GM21576 (cell line): ENCODE results near the gene CAMK4.

Source experiments
- ATAC-seq: cut with Tn5 transposase; IDR thresholded peaks from one replicate; pipeline ENCODE4 v1.9.1; 2021; ENCODE audit warnings: mild to moderate bottlenecking, moderate library complexity; ENCODE audit not compliant: unreplicated experiment

The CAMK4 gene

GRCh38 chr5:111223787-111224560 is at the start of gene CAMK4:
CAMK4 (plus strand) TSS chr5:111224384; CDS start chr5:111224484, 100 bp downstream.
- peak; percentile 75 for ATAC-seq

GRCh38 chr5:111183064-111183463 is 41.1 kb upstream of the CAMK4 start:
- ATAC-seq, result no peak

GRCh38 chr5:111187079-111187478 is 37.1 kb upstream of the CAMK4 start:
- no peak for ATAC-seq

GRCh38 chr5:111194053-111194452 is 30.1 kb upstream of the CAMK4 start:
- ATAC-seq, result no peak

GRCh38 chr5:111194925-111195324 is 29.3 kb upstream of the CAMK4 start:
- no peak for ATAC-seq

GRCh38 chr5:111197523-111197922 is 26.7 kb upstream of the CAMK4 start:
- ATAC-seq, result no peak

- ATAC-seq, result no peak
Observed at GRCh38 chr5:111198281-111198966, 25.8 kb upstream of the CAMK4 start.

GRCh38 chr5:111200828-111201227 is 23.4 kb upstream of the CAMK4 start:
- ATAC-seq, result no peak

- ATAC-seq, result no peak
Observed at GRCh38 chr5:111201705-111202104, 22.5 kb upstream of the CAMK4 start.

GRCh38 chr5:111211341-111211740 is 12.8 kb upstream of the CAMK4 start:
- peak; percentile 87 for ATAC-seq

GRCh38 chr5:111214052-111214742 is 10.0 kb upstream of the CAMK4 start:
- ATAC-seq, result no peak

GRCh38 chr5:111215971-111216370 is 8.2 kb upstream of the CAMK4 start:
- ATAC-seq, result no peak

- no peak for ATAC-seq
Observed at GRCh38 chr5:111221139-111221538, 3.0 kb upstream of the CAMK4 start.

GRCh38 chr5:111223101-111223786 is 940 bp upstream of the CAMK4 start:
- ATAC-seq, result peak; percentile 1

- peak; percentile 15 for ATAC-seq
Observed at GRCh38 chr5:111224561-111225345, 569 bp downstream of the CAMK4 start.

- peak; percentile 28 for ATAC-seq
Observed at GRCh38 chr5:111225926-111226325, 1.7 kb downstream of the CAMK4 start.

- no peak for ATAC-seq
Observed at GRCh38 chr5:111226556-111226955, 2.4 kb downstream of the CAMK4 start.

- ATAC-seq, result no peak
Observed at GRCh38 chr5:111227226-111227782, 3.1 kb downstream of the CAMK4 start.

- ATAC-seq, result no peak
Observed at GRCh38 chr5:111227801-111228200, 3.6 kb downstream of the CAMK4 start.
